HepG2 (cell line): ENCODE measurements around the gene VAMP2. TPM values are rescaled to one million over a fixed set of nuclear protein-coding genes. Genes with fewer than 3 reads are reported as not detected.
A peak's percentile ranks its signal among the peaks of the same experiment; 100 is the strongest.

Experiments
- AGO2 ChIP-seq: fragments of 200-400 bp; formaldehyde crosslinking; optimal IDR thresholded peaks from 2 replicates; pipeline ENCODE3; 2017; ENCODE audit warnings: mild to moderate bottlenecking, low read depth, low read length, moderate library complexity
- PHF20 ChIP-seq: sonication (generic); formaldehyde crosslinking; IDR thresholded peaks from 2 replicates; pipeline ENCODE4 v1.5.0; 2020; ENCODE audit warnings: mild to moderate bottlenecking, missing genetic modification reagents
- XRCC5 ChIP-seq: fragments of 200-400 bp; formaldehyde crosslinking; optimal IDR thresholded peaks from 2 replicates; pipeline ENCODE3; 2017; ENCODE audit warnings: mild to moderate bottlenecking, low read length
- ZIK1 ChIP-seq: sonication (generic); formaldehyde crosslinking; IDR thresholded peaks from 2 replicates; pipeline ENCODE4 v1.5.0; 2020; ENCODE audit warnings: mild to moderate bottlenecking, low read depth, missing genetic modification reagents, borderline replicate concordance
- ZSCAN25 ChIP-seq: sonication (generic); formaldehyde crosslinking; IDR thresholded peaks from 2 replicates; pipeline ENCODE4 v1.8.0; 2022; ENCODE audit warnings: mild to moderate bottlenecking, missing genetic modification reagents
- polyA plus RNA-seq, 8 experiments: library from polyadenylated mRNA; depleted of rRNA in 3 of 8; stranded (reverse) in 7 of 8; unstranded in 1 of 8; fragments of >200 nt; fragmentation: Illumina TruSeq in 4 of 8; extraction: Trizol in 4 of 8; gene quantifications; 2 replicates each; pipeline versions ENCODE4 v1.2.1 to v1.2.3, GENCODE V29; 2011 to 2016; ENCODE audit warnings: low read depth in 4 of 8, missing spikeins in 1 of 8, mixed read lengths in 1 of 8; ENCODE audit not compliant: insufficient read depth in 1 of 8
- total RNA-seq, 5 experiments: library from RNA; depleted of rRNA; stranded (reverse); fragments of >200 nt; fragmentation: Illumina TruSeq; extraction: Trizol; gene quantifications; 2 replicates each; pipeline ENCODE4 v1.2.3, GENCODE V29; 2016; ENCODE audit warnings: low read depth in 1 of 5
- TF ChIP-seq, protein P1 (sequence below): sonication (generic); formaldehyde crosslinking; IDR thresholded peaks from 2 replicates; pipeline ENCODE4 v1.5.1; 2020; ENCODE audit warnings: mild to moderate bottlenecking, missing genetic modification reagents, borderline replicate concordance
- TF ChIP-seq, protein P2 (sequence below): sonication (generic); formaldehyde crosslinking; IDR thresholded peaks from 2 replicates; pipeline ENCODE4 v1.4.0; 2020; ENCODE audit warnings: mild to moderate bottlenecking, low read depth, missing genetic modification reagents
- TF ChIP-seq, protein P3 (sequence below): IDR thresholded peaks from 2 replicates; pipeline ENCODE4 v1.6.1; 2016; ENCODE audit warnings: mild to moderate bottlenecking
- TF ChIP-seq, protein P4 (sequence below): sonication (generic); formaldehyde crosslinking; IDR thresholded peaks from 2 replicates; pipeline ENCODE4 v1.4.0; 2020; ENCODE audit warnings: mild to moderate bottlenecking, missing genetic modification reagents
- TF ChIP-seq, protein P5 (sequence below): sonication (generic); formaldehyde crosslinking; IDR thresholded peaks from 2 replicates; pipeline ENCODE4 v1.8.1; 2023; ENCODE audit warnings: mild to moderate bottlenecking, missing genetic modification reagents

The VAMP2 gene
- total and polyA plus RNA-seq, 2 of the 13 experiments (the other 11 are each of a cell fraction or from before 2014, with no cell fraction given): 3.9 to 17.2 TPM

DNA sequence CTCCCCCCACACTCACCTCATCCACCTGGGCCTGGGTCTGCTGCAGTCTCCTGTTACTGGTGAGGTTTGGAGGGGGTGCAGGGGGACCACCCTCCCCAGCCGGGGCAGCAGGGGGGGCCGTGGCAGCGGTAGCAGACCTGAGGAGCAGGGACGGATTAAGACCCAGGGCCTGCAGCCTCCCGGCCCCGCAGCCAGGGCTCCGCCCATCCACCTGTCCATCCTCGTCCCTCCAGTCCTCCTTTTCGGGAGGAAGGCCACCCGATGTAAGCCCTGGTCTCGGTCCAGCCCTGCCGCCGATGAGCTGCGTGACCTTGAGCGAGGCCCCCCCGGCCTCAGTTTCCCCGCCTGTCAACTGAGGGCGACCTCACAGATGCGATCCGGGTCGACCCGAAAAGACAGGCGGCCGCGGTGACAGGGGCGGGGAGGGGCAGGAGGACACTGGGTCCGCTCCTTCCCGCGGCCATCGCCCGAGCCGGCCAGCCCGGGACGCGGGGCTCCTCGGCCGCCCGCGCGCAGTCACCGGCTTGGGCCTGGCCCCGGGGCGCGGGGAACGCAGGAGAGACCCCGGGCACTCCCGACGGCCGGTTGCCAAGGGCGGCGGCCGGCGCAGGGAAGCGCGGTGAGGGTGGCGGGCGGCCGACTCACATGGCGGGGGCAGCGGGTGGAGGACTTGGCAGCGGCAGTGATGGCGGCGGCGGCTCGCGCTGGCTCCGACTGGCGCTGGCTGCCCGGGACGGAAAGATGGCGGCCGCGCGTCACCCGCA, at the start of gene VAMP2 (continued):
- TF ChIP-seq, protein P1, sequence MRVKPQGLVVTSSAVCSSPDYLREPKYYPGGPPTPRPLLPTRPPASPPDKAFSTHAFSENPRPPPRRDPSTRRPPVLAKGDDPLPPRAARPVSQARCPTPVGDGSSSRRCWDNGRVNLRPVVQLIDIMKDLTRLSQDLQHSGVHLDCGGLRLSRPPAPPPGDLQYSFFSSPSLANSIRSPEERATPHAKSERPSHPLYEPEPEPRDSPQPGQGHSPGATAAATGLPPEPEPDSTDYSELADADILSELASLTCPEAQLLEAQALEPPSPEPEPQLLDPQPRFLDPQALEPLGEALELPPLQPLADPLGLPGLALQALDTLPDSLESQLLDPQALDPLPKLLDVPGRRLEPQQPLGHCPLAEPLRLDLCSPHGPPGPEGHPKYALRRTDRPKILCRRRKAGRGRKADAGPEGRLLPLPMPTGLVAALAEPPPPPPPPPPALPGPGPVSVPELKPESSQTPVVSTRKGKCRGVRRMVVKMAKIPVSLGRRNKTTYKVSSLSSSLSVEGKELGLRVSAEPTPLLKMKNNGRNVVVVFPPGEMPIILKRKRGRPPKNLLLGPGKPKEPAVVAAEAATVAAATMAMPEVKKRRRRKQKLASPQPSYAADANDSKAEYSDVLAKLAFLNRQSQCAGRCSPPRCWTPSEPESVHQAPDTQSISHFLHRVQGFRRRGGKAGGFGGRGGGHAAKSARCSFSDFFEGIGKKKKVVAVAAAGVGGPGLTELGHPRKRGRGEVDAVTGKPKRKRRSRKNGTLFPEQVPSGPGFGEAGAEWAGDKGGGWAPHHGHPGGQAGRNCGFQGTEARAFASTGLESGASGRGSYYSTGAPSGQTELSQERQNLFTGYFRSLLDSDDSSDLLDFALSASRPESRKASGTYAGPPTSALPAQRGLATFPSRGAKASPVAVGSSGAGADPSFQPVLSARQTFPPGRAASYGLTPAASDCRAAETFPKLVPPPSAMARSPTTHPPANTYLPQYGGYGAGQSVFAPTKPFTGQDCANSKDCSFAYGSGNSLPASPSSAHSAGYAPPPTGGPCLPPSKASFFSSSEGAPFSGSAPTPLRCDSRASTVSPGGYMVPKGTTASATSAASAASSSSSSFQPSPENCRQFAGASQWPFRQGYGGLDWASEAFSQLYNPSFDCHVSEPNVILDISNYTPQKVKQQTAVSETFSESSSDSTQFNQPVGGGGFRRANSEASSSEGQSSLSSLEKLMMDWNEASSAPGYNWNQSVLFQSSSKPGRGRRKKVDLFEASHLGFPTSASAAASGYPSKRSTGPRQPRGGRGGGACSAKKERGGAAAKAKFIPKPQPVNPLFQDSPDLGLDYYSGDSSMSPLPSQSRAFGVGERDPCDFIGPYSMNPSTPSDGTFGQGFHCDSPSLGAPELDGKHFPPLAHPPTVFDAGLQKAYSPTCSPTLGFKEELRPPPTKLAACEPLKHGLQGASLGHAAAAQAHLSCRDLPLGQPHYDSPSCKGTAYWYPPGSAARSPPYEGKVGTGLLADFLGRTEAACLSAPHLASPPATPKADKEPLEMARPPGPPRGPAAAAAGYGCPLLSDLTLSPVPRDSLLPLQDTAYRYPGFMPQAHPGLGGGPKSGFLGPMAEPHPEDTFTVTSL (CRISPR knock-in tag): no peak
- TF ChIP-seq AGO2: peak; percentile 51
- TF ChIP-seq, protein P2, sequence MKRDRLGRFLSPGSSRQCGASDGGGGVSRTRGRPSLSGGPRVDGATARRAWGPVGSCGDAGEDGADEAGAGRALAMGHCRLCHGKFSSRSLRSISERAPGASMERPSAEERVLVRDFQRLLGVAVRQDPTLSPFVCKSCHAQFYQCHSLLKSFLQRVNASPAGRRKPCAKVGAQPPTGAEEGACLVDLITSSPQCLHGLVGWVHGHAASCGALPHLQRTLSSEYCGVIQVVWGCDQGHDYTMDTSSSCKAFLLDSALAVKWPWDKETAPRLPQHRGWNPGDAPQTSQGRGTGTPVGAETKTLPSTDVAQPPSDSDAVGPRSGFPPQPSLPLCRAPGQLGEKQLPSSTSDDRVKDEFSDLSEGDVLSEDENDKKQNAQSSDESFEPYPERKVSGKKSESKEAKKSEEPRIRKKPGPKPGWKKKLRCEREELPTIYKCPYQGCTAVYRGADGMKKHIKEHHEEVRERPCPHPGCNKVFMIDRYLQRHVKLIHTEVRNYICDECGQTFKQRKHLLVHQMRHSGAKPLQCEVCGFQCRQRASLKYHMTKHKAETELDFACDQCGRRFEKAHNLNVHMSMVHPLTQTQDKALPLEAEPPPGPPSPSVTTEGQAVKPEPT (CRISPR knock-in tag): no peak
- TF ChIP-seq, protein P3, sequence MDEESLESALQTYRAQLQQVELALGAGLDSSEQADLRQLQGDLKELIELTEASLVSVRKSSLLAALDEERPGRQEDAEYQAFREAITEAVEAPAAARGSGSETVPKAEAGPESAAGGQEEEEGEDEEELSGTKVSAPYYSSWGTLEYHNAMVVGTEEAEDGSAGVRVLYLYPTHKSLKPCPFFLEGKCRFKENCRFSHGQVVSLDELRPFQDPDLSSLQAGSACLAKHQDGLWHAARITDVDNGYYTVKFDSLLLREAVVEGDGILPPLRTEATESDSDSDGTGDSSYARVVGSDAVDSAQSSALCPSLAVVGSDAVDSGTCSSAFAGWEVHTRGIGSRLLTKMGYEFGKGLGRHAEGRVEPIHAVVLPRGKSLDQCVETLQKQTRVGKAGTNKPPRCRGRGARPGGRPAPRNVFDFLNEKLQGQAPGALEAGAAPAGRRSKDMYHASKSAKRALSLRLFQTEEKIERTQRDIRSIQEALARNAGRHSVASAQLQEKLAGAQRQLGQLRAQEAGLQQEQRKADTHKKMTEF (CRISPR knock-in tag): peak; percentile 23; the same call in 1 of the 2 replicates
- TF ChIP-seq ZIK1 (CRISPR knock-in tag): 0 out of 2 replicates have a peak, but pooled peaks have one; percentile 62
- TF ChIP-seq PHF20: 0 out of 2 replicates have a peak, but pooled peaks have one; percentile 55
- no peak for TF ChIP-seq ZSCAN25 (CRISPR knock-in tag)
- TF ChIP-seq XRCC5: no peak
- TF ChIP-seq, protein P4, sequence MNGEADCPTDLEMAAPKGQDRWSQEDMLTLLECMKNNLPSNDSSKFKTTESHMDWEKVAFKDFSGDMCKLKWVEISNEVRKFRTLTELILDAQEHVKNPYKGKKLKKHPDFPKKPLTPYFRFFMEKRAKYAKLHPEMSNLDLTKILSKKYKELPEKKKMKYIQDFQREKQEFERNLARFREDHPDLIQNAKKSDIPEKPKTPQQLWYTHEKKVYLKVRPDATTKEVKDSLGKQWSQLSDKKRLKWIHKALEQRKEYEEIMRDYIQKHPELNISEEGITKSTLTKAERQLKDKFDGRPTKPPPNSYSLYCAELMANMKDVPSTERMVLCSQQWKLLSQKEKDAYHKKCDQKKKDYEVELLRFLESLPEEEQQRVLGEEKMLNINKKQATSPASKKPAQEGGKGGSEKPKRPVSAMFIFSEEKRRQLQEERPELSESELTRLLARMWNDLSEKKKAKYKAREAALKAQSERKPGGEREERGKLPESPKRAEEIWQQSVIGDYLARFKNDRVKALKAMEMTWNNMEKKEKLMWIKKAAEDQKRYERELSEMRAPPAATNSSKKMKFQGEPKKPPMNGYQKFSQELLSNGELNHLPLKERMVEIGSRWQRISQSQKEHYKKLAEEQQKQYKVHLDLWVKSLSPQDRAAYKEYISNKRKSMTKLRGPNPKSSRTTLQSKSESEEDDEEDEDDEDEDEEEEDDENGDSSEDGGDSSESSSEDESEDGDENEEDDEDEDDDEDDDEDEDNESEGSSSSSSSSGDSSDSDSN (CRISPR knock-in tag): peak; percentile 38; the same call in 1 of the 2 replicates
- TF ChIP-seq, protein P5, sequence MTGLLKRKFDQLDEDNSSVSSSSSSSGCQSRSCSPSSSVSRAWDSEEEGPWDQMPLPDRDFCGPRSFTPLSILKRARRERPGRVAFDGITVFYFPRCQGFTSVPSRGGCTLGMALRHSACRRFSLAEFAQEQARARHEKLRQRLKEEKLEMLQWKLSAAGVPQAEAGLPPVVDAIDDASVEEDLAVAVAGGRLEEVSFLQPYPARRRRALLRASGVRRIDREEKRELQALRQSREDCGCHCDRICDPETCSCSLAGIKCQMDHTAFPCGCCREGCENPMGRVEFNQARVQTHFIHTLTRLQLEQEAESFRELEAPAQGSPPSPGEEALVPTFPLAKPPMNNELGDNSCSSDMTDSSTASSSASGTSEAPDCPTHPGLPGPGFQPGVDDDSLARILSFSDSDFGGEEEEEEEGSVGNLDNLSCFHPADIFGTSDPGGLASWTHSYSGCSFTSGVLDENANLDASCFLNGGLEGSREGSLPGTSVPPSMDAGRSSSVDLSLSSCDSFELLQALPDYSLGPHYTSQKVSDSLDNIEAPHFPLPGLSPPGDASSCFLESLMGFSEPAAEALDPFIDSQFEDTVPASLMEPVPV (CRISPR knock-in tag): 0 out of 2 replicates have a peak, but pooled peaks have one; percentile 78
